Uterus (tissue), 2 donors: ENCODE results near the gene TBX10.

ENCODE experiments used
- CTCF ChIP-seq, 4 experiments: fragments of 200-600 bp in 2 of 4; fragments of 450-650 bp in 2 of 4; sonication (generic) in 2 of 4; IDR thresholded peaks; one replicate each; pipeline ENCODE4 v1.5.1; 2016 to 2019; ENCODE audit warnings: antibody characterized with exemption in 4 of 4, mild to moderate bottlenecking in 2 of 4, moderate library complexity in 1 of 4
- POLR2A ChIP-seq, 2 donors: fragments of 450-650 bp; IDR thresholded peaks; one replicate each; pipeline ENCODE4 v1.6.1; 2016; ENCODE audit warnings: antibody characterized with exemption in 2 of 2, mild to moderate bottlenecking in 1 of 2, moderate library complexity in 1 of 2

GRCh38 chr11:67671211-67671520 lies 31.6 kb upstream of the TBX10 start:
- TF ChIP-seq POLR2A (IDR thresholded peaks at IDR 0.05) = no peak
- TF ChIP-seq CTCF (IDR thresholded peaks at IDR 0.05) = no peak
